GM12878 (cell line): Measurements from ENCODE around the gene PRPF40B. TPM values are rescaled to one million over a fixed set of nuclear protein-coding genes. Genes with fewer than 3 reads are reported as not detected.

ENCODE experiments used
- BRCA1 ChIP-seq: IDR thresholded peaks from 2 replicates; pipeline ENCODE4 v1.6.1; 2011; ENCODE audit warnings: low read depth, low read length, improper control_type of control experiment
- EED ChIP-seq: sonication (generic); IDR thresholded peaks from 2 replicates; pipeline ENCODE4 v1.6.1; 2016; ENCODE audit warnings: antibody characterized with exemption, low read depth
- EGR1 ChIP-seq, 2 experiments: IDR thresholded peaks; 1 replicate in 1 of 2; 2 replicates in 1 of 2; pipeline ENCODE4 v1.6.1; 2011 to 2012; ENCODE audit warnings: low read depth in 2 of 2, low read length in 2 of 2, borderline replicate concordance in 1 of 2, mild to moderate bottlenecking in 1 of 2, moderate library complexity in 1 of 2
- EP300 ChIP-seq, 2 experiments: fragments of 150-350 bp in 1 of 2; IDR thresholded peaks; 2 replicates each; pipeline ENCODE4 v1.6.1; 2011 to 2012; ENCODE audit warnings: low read depth in 2 of 2, low read length in 2 of 2, borderline replicate concordance in 1 of 2, improper control_type of control experiment in 1 of 2, inconsistent platforms in 1 of 2; ENCODE audit not compliant: control insufficient read depth in 1 of 2
- ETV6 ChIP-seq, 2 experiments: fragments of 450-650 bp in 1 of 2; IDR thresholded peaks in 1 of 2; conservative IDR thresholded peaks in 1 of 2; 2 replicates each; pipeline ENCODE4 v1.6.1; 2014; ENCODE audit warnings: antibody characterized with exemption in 1 of 2, borderline replicate concordance in 1 of 2, low read depth in 1 of 2, mild to moderate bottlenecking in 1 of 2, moderate library complexity in 1 of 2
- FOXM1 ChIP-seq: IDR thresholded peaks from 2 replicates; pipeline ENCODE4 v1.6.1; 2012; ENCODE audit warnings: low read depth, mild to moderate bottlenecking, inconsistent platforms, low read length, moderate library complexity
- GABPA ChIP-seq: IDR thresholded peaks from 2 replicates; pipeline ENCODE4 v1.6.1; 2014; ENCODE audit warnings: antibody characterized with exemption, low read depth, mild to moderate bottlenecking, inconsistent platforms
- IKZF1 ChIP-seq: fragments of 450-650 bp; conservative IDR thresholded peaks from 2 replicates; pipeline ENCODE4 v1.6.1; 2017; ENCODE audit warnings: antibody characterized with exemption, mild to moderate bottlenecking
- NFIC ChIP-seq: IDR thresholded peaks from 2 replicates; pipeline ENCODE4 v1.6.1; 2012; ENCODE audit warnings: low read depth, mild to moderate bottlenecking, inconsistent platforms, low read length, moderate library complexity
- NR2C2 ChIP-seq: IDR thresholded peaks from 2 replicates; pipeline ENCODE4 v1.6.1; 2011; ENCODE audit warnings: borderline replicate concordance, low read depth; ENCODE audit not compliant: control insufficient read depth, insufficient read length
- NR2F1 ChIP-seq: fragments of 450-650 bp; conservative IDR thresholded peaks from 2 replicates; pipeline ENCODE4 v1.6.1; 2017; ENCODE audit warnings: mild to moderate bottlenecking
- POLR2AphosphoS5 ChIP-seq: IDR thresholded peaks from 2 replicates; pipeline ENCODE4 v1.6.1; 2011; ENCODE audit warnings: mild to moderate bottlenecking, low read length, inconsistent platforms
- SPI1 ChIP-seq: IDR thresholded peaks from 2 replicates; pipeline ENCODE4 v1.6.1; 2011; ENCODE audit warnings: low read depth, mild to moderate bottlenecking, low read length, moderate library complexity, borderline replicate concordance; ENCODE audit not compliant: insufficient read depth
- SRF ChIP-seq, 2 experiments: IDR thresholded peaks; 2 replicates each; pipeline ENCODE4 v1.6.1; 2011; ENCODE audit warnings: low read depth in 2 of 2, low read length in 2 of 2, mild to moderate bottlenecking in 1 of 2, moderate library complexity in 1 of 2
- TBL1XR1 ChIP-seq: IDR thresholded peaks from 2 replicates; pipeline ENCODE4 v1.6.1; 2012; ENCODE audit warnings: low read depth, low read length, improper control_type of control experiment
- TCF12 ChIP-seq: IDR thresholded peaks from 2 replicates; pipeline ENCODE4 v1.6.1; 2011; ENCODE audit warnings: low read depth, mild to moderate bottlenecking, low read length
- TCF3 ChIP-seq: IDR thresholded peaks from 2 replicates; pipeline ENCODE4 v1.6.1; 2012; ENCODE audit warnings: low read depth, mild to moderate bottlenecking, low read length, borderline replicate concordance; ENCODE audit not compliant: insufficient read depth
- USF2 ChIP-seq: IDR thresholded peaks from 2 replicates; pipeline ENCODE4 v1.6.1; 2011; ENCODE audit warnings: low read depth, low read length, improper control_type of control experiment, borderline replicate concordance
- ZBED1 ChIP-seq: IDR thresholded peaks from 2 replicates; pipeline ENCODE4 v1.6.1; 2016; ENCODE audit warnings: borderline replicate concordance
- ZNF384 ChIP-seq: IDR thresholded peaks from 2 replicates; pipeline ENCODE4 v1.6.1; 2012; ENCODE audit warnings: low read depth, mild to moderate bottlenecking, low read length, improper control_type of control experiment, borderline replicate concordance
- polyA plus RNA-seq, 11 experiments: library from polyadenylated mRNA; depleted of rRNA in 4 of 11; unstranded in 6 of 11; stranded (reverse) in 5 of 11; fragments of >200 nt; fragmentation: Nextera tagmentation in 4 of 11; fragmentation: Illumina TruSeq in 1 of 11; extraction: Ambion mirVana in 4 of 11; extraction: Trizol in 1 of 11; gene quantifications; 1 replicate in 1 of 11; 2 replicates in 10 of 11; pipeline versions ENCODE4 v1.2.1 to v1.2.3, GENCODE V29; 2011 to 2016; ENCODE audit warnings: inconsistent platforms in 2 of 11, missing spikeins in 2 of 11, low read depth in 1 of 11
- total RNA-seq, 4 experiments: library from RNA; depleted of rRNA in 3 of 4; stranded (reverse); fragments of >200 nt in 3 of 4; fragmentation: Illumina TruSeq in 1 of 4; extraction: Trizol in 1 of 4; gene quantifications; 2 replicates each; pipeline versions ENCODE4 v1.2.1 to v1.2.3, GENCODE V29; 2013 to 2021
- TF ChIP-seq, protein P1 (sequence below): IDR thresholded peaks from 2 replicates; pipeline ENCODE4 v1.6.1; 2011; ENCODE audit warnings: mild to moderate bottlenecking, low read depth, low read length, moderate library complexity; ENCODE audit not compliant: insufficient replicate concordance
- TF ChIP-seq, protein P2 (sequence below): IDR thresholded peaks from 2 replicates; pipeline ENCODE4 v1.6.1; 2012; ENCODE audit warnings: low read depth, low read length, improper control_type of control experiment
- TF ChIP-seq, protein P3 (sequence below): fragments of 450-650 bp; IDR thresholded peaks from 2 replicates; pipeline ENCODE4 v1.6.1; 2018; ENCODE audit warnings: borderline replicate concordance, mild to moderate bottlenecking; ENCODE audit not compliant: partially characterized antibody

Gene PRPF40B
- total and polyA plus RNA-seq, 10 of the 15 experiments (the other 5 are each of a cell fraction or from before 2014, with no cell fraction given) = 0.31 to 17.9 (median 7.3) TPM

- TF ChIP-seq ZBED1 = peak; percentile 36; the same call in 1 of the 2 replicates
- 0 out of 2 replicates have a peak, but pooled peaks have one; percentile 21 for TF ChIP-seq POLR2AphosphoS5
- TF ChIP-seq IKZF1 = peak; percentile 65; the same call in 1 of the 2 replicates
- TF ChIP-seq, protein P1, sequence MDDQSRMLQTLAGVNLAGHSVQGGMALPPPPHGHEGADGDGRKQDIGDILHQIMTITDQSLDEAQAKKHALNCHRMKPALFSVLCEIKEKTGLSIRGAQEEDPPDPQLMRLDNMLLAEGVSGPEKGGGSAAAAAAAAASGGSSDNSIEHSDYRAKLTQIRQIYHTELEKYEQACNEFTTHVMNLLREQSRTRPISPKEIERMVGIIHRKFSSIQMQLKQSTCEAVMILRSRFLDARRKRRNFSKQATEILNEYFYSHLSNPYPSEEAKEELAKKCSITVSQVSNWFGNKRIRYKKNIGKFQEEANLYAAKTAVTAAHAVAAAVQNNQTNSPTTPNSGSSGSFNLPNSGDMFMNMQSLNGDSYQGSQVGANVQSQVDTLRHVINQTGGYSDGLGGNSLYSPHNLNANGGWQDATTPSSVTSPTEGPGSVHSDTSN = peak; percentile 12
- TF ChIP-seq, protein P2, sequence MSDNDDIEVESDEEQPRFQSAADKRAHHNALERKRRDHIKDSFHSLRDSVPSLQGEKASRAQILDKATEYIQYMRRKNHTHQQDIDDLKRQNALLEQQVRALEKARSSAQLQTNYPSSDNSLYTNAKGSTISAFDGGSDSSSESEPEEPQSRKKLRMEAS = 0 out of 2 replicates have a peak, but pooled peaks have one; percentile 7
- TF ChIP-seq SPI1 = peak; percentile 82
- 0 out of 2 replicates have a peak, but pooled peaks have one; percentile 35 for TF ChIP-seq GABPA
- peak; percentile 59; the same call in 1 of the 2 replicates for TF ChIP-seq BRCA1
- TF ChIP-seq ZNF384 = peak; percentile 75
- TF ChIP-seq FOXM1 = peak; percentile 96
- no peak for TF ChIP-seq USF2
- TF ChIP-seq NR2C2 = no peak
- TF ChIP-seq EED = peak; percentile 54; the same call in 1 of the 2 replicates
- TF ChIP-seq, protein P3, sequence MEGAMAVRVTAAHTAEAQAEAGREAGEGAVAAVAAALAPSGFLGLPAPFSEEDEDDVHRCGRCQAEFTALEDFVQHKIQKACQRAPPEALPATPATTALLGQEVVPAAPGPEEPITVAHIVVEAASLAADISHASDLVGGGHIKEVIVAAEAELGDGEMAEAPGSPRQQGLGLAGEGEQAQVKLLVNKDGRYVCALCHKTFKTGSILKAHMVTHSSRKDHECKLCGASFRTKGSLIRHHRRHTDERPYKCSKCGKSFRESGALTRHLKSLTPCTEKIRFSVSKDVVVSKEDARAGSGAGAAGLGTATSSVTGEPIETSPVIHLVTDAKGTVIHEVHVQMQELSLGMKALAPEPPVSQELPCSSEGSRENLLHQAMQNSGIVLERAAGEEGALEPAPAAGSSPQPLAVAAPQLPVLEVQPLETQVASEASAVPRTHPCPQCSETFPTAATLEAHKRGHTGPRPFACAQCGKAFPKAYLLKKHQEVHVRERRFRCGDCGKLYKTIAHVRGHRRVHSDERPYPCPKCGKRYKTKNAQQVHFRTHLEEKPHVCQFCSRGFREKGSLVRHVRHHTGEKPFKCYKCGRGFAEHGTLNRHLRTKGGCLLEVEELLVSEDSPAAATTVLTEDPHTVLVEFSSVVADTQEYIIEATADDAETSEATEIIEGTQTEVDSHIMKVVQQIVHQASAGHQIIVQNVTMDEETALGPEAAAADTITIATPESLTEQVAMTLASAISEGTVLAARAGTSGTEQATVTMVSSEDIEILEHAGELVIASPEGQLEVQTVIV = no peak
- peak; percentile 93 for TF ChIP-seq NFIC
- peak in 1 of 2 experiments; percentile 74; a peak in 1 of 4 replicates for TF ChIP-seq ETV6 (conservative IDR thresholded peaks at IDR 0.05 in 1 of 2, IDR thresholded peaks at IDR 0.05 in 1 of 2; ENCODE audit: borderline replicate concordance in 1 of 2, low read depth in 1 of 2)
- no peak for TF ChIP-seq EGR1 (IDR thresholded peaks at IDR 0.05; ENCODE audit: borderline replicate concordance in 1 of 2, low read depth in 2 of 2, low read length in 2 of 2)
- TF ChIP-seq TCF3 = peak; percentile 80; the same call in 1 of the 2 replicates
- TF ChIP-seq NR2F1 = peak; percentile 45; the same call in 1 of the 2 replicates
- TF ChIP-seq TCF12 = 0 out of 2 replicates have a peak, but pooled peaks have one; percentile 61
- peak in 1 of 2 experiments; percentile 11; a peak in 1 of 4 replicates for TF ChIP-seq SRF (IDR thresholded peaks at IDR 0.05; ENCODE audit: low read depth in 2 of 2, low read length in 2 of 2)
- peak in 1 of 2 experiments; percentile 19; a peak in 1 of 4 replicates for TF ChIP-seq EP300 (IDR thresholded peaks at IDR 0.05; ENCODE audit: borderline replicate concordance in 1 of 2, control insufficient read depth in 1 of 2, low read depth in 2 of 2, low read length in 2 of 2)
- 0 out of 2 replicates have a peak, but pooled peaks have one; percentile 37 for TF ChIP-seq TBL1XR1
Measured at GRCh38 chr12:49622501-49623141, 740 bp upstream of the PRPF40B start (continued).
